ENCODE measurements around the gene MSI2. TPM values are rescaled to one million over a fixed set of nuclear protein-coding genes. Genes with fewer than 3 reads are reported as not detected.

Gene MSI2
- total and polyA plus RNA-seq, 9 of the 15 experiments (the other 6 are each of a cell fraction or from before 2014, with no cell fraction given): 4.6 to 61.8 (median 42.4) TPM

GRCh38 chr17:57574040-57574513 lies 317.8 kb downstream of the MSI2 start:
- Histone ChIP-seq H3K79me2 (ENCODE audit: control insufficient read depth, insufficient read depth, low read length) (no peaks in the 10 kb centered on the region), H4K20me1 (replicated peaks; ENCODE audit: control insufficient read depth, insufficient read depth, low read length) (0 out of 2 replicates have a peak, but pooled peaks cover 6% of the 10 kb centered on the region), H3K27ac (ENCODE audit: extremely low read depth, low read depth, low read length) (no peak overlapping the region), H3K27me3 (ENCODE audit: control insufficient read depth in 2 of 2, insufficient read depth in 2 of 2, low read length in 2 of 2) (no peaks in the 10 kb centered on the region), H3K9ac (ENCODE audit: insufficient read depth in 1 of 2, low read depth in 2 of 2, low read length in 2 of 2) (no peak overlapping the region), H3K9me3 (replicated peaks; ENCODE audit: control insufficient read depth, insufficient read depth, low read depth, low read length) (no peaks in the 10 kb centered on the region), H3K9me1 (ENCODE audit: control insufficient read depth, insufficient read depth, low read length) (no peaks in the 10 kb centered on the region), H2AFZ (ENCODE audit: low read depth, low read length) (no peak overlapping the region), H3K4me2 (ENCODE audit: insufficient read depth, low read length) (no peak overlapping the region), H3K36me3 (ENCODE audit: control insufficient read depth, insufficient read depth, low read length) (no peaks in the 10 kb centered on the region), H3K4me1 (replicated peaks in 1 of 2; ENCODE audit: control insufficient read depth in 2 of 2, insufficient read depth in 2 of 2, low read length in 2 of 2) (no peaks in the 10 kb centered on the region), H3K4me3 (no peak overlapping the region)
- DNase-seq (ENCODE audit: extremely low read depth in 1 of 4, low spot score in 3 of 4) (no peak), FAIRE-seq (no peak), ATAC-seq (no peak)
- in situ Hi-C loops (cut with MboI) (no loop called here), intact Hi-C loops (cut with micrococcal nuclease) (no loop called here)
- ChIA-PET POLR2A (interaction anchor here (0.6 to 1.2 kb wide), 2 partner anchors 46 to 391 kb away, joined by 3 to 4 read pairs; no protein-coding TSS in a partner anchor), CTCF (ENCODE audit: low intra/inter-chr PET ratio) (no interaction called here)
- TF ChIP-seq E2F3 (CRISPR knock-in tag; IDR thresholded peaks at IDR 0.05) (no peak), ELF4 (CRISPR knock-in tag; IDR thresholded peaks at IDR 0.05) (no peak), KHSRP (IDR thresholded peaks at IDR 0.05) (no peak), TCF3 (CRISPR knock-in tag; IDR thresholded peaks at IDR 0.05) (no peak), MAZ (CRISPR knock-in tag; conservative IDR thresholded peaks at IDR 0.05 in 1 of 2, IDR thresholded peaks at IDR 0.05 in 1 of 2) (no peak), ZBTB5 (IDR thresholded peaks at IDR 0.05) (no peak), AFF1 (IDR thresholded peaks at IDR 0.05; ENCODE audit: low read depth in 1 of 2, partially characterized antibody in 2 of 2) (no peak), GABPA (tag; conservative IDR thresholded peaks at IDR 0.05; ENCODE audit: low read depth) (no peak), L3MBTL2 (IDR thresholded peaks at IDR 0.05) (no peak), RUNX1 (IDR thresholded peaks at IDR 0.05; ENCODE audit: low read depth) (no peak), DDX20 (tag; IDR thresholded peaks at IDR 0.05; ENCODE audit: low read depth) (no peak), MAFK (IDR thresholded peaks at IDR 0.05; ENCODE audit: low read length) (no peak), ZNF311 (CRISPR knock-in tag; IDR thresholded peaks at IDR 0.05) (no peak), TGIF2 (CRISPR knock-in tag; IDR thresholded peaks at IDR 0.05) (no peak), ZBED1 (IDR thresholded peaks at IDR 0.05) (no peak), ZFP1 (CRISPR knock-in tag; IDR thresholded peaks at IDR 0.05) (no peak)
- BruUV-seq (replicated peaks): no TSS peak
- WGBS (ENCODE audit: insufficient coverage, low coverage, missing lambda C conversion rate): 71% methylated on average over 4 of the region's 4 CpGs

All from K562 (cell line).